A549 (cell line): ENCODE measurements around the gene MED12.

Experiments used
- CBX8 ChIP-seq: fragments of 200-600 bp; sonication (generic); IDR thresholded peaks from 2 replicates; pipeline ENCODE4 v1.6.1; 2016
- CHD2 ChIP-seq: fragments of 150-350 bp; IDR thresholded peaks from 2 replicates; pipeline ENCODE4 v1.6.1; 2014; ENCODE audit warnings: low read length; ENCODE audit not compliant: partially characterized antibody
- HOXB5 ChIP-seq: fragments of 250-450 bp; sonication (Bioruptor Pico); IDR thresholded peaks from 2 replicates; pipeline ENCODE4 v1.5.0; 2020; ENCODE audit warnings: mild to moderate bottlenecking, moderate library complexity
- JUN ChIP-seq, 2 experiments: fragments of >200 bp; sonication (Bioruptor Twin); formaldehyde crosslinking; IDR thresholded peaks; 2 replicates in 1 of 2; 3 replicates in 1 of 2; pipeline ENCODE4 v1.6.1; 2016 to 2017
- TF ChIP-seq, protein P1 (sequence below): fragments of >200 bp; sonication (Bioruptor Twin); formaldehyde crosslinking; IDR thresholded peaks from 3 replicates; pipeline ENCODE4 v1.5.1; 2016
- TF ChIP-seq, protein P2 (sequence below): fragments of 200-600 bp; sonication (generic); IDR thresholded peaks from 2 replicates; pipeline ENCODE4 v1.6.1; 2016; ENCODE audit warnings: antibody characterized with exemption, mild to moderate bottlenecking, moderate library complexity

DNA sequence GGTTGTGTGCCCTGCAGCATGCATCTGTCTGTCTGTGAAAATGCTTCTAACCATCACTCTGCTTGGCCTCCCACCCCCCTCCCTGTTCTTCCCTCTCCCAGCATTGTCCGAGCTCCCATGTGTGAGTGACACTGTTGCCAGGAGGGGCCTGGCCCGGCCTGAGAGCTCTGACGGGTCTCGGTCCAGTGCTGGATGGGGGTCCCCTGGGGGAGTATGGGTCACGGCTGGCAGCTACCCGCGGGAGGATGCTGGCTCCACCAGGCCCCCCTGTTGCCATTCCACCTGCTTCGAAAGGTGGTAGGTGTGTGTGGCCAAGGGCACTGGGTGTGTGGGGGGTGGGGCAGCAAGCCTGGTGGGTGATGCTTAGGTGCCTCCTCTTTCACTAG is 29.9 kb downstream of the MED12 start:
- TF ChIP-seq, protein P1, sequence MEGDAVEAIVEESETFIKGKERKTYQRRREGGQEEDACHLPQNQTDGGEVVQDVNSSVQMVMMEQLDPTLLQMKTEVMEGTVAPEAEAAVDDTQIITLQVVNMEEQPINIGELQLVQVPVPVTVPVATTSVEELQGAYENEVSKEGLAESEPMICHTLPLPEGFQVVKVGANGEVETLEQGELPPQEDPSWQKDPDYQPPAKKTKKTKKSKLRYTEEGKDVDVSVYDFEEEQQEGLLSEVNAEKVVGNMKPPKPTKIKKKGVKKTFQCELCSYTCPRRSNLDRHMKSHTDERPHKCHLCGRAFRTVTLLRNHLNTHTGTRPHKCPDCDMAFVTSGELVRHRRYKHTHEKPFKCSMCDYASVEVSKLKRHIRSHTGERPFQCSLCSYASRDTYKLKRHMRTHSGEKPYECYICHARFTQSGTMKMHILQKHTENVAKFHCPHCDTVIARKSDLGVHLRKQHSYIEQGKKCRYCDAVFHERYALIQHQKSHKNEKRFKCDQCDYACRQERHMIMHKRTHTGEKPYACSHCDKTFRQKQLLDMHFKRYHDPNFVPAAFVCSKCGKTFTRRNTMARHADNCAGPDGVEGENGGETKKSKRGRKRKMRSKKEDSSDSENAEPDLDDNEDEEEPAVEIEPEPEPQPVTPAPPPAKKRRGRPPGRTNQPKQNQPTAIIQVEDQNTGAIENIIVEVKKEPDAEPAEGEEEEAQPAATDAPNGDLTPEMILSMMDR: no peak
- TF ChIP-seq CHD2 (no peak), HOXB5 (CRISPR knock-in tag) (no peak), JUN (IDR thresholded peaks at IDR 0.05) (no peak), CBX8 (no peak)
- TF ChIP-seq, protein P2, sequence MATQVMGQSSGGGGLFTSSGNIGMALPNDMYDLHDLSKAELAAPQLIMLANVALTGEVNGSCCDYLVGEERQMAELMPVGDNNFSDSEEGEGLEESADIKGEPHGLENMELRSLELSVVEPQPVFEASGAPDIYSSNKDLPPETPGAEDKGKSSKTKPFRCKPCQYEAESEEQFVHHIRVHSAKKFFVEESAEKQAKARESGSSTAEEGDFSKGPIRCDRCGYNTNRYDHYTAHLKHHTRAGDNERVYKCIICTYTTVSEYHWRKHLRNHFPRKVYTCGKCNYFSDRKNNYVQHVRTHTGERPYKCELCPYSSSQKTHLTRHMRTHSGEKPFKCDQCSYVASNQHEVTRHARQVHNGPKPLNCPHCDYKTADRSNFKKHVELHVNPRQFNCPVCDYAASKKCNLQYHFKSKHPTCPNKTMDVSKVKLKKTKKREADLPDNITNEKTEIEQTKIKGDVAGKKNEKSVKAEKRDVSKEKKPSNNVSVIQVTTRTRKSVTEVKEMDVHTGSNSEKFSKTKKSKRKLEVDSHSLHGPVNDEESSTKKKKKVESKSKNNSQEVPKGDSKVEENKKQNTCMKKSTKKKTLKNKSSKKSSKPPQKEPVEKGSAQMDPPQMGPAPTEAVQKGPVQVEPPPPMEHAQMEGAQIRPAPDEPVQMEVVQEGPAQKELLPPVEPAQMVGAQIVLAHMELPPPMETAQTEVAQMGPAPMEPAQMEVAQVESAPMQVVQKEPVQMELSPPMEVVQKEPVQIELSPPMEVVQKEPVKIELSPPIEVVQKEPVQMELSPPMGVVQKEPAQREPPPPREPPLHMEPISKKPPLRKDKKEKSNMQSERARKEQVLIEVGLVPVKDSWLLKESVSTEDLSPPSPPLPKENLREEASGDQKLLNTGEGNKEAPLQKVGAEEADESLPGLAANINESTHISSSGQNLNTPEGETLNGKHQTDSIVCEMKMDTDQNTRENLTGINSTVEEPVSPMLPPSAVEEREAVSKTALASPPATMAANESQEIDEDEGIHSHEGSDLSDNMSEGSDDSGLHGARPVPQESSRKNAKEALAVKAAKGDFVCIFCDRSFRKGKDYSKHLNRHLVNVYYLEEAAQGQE: no peak
